Fibroblast of pulmonary artery (primary cell): ENCODE measurements around the gene EPB41L4B.
"Not testable (repeated sequence)": the region's sequence is repeated elsewhere in the genome, so short reads cannot be mapped to it uniquely, and the experiment has no call there.

Experiments
- DNase-seq: peaks from one replicate; pipeline ENCODE4 v3.0.0-alpha.2; 2010; ENCODE audit warnings: low read depth
- H3K4me3 ChIP-seq: replicated peaks from 2 replicates; pipeline ENCODE4 v1.5.1; 2011; ENCODE audit warnings: low read depth, mild to moderate bottlenecking, control low read depth, low read length, moderate library complexity
- CTCF ChIP-seq: IDR thresholded peaks from 2 replicates; pipeline ENCODE4 v1.5.1; 2011; ENCODE audit warnings: mild to moderate bottlenecking, control low read depth, low read length, inconsistent platforms; ENCODE audit errors: missing control alignments

EPB41L4B gene

GRCh38 chr9:109320742-109321448 lies at the start of gene EPB41L4B:
EPB41L4B (minus strand) TSS chr9:109321059; CDS start chr9:109320446, 613 bp downstream.
- peak within 1 kb of the TSS; percentile 22 for H3K4me3 ChIP-seq
- TF ChIP-seq CTCF: peak; percentile 65

GRCh38 chr9:109369285-109369684 lies 48.4 kb upstream of the EPB41L4B start:
- no peak for TF ChIP-seq CTCF
- no peak for DNase-seq
- H3K4me3 ChIP-seq: no peak overlapping the region

More at GRCh38 chr9:109320742-109321448, at the start of gene EPB41L4B:
- DNase-seq: peak; percentile 75

GRCh38 chr9:109360771-109361170 lies 39.9 kb upstream of the EPB41L4B start:
- no peak for TF ChIP-seq CTCF
- H3K4me3 ChIP-seq: no peak overlapping the region
- no peak for DNase-seq

- not testable (repeated sequence) for H3K4me3 ChIP-seq, DNase-seq
Measured at GRCh38 chr9:109358968-109359603, 38.2 kb upstream of the EPB41L4B start.

GRCh38 chr9:109355564-109356297 lies 34.9 kb upstream of the EPB41L4B start:
- no peak for DNase-seq
- TF ChIP-seq CTCF: no peak
- no peak overlapping the region for H3K4me3 ChIP-seq

- TF ChIP-seq CTCF: no peak
- no peak for DNase-seq
- no peak overlapping the region for H3K4me3 ChIP-seq
Measured at GRCh38 chr9:109354190-109354589, 33.3 kb upstream of the EPB41L4B start.

GRCh38 chr9:109351032-109351431 lies 30.2 kb upstream of the EPB41L4B start:
- H3K4me3 ChIP-seq: no peak overlapping the region
- DNase-seq: no peak
- TF ChIP-seq CTCF: no peak
